Right ventricle myocardium inferior (tissue), 1 donor: ENCODE measurements around the gene RPS6KA5. TPM values are rescaled to one million over a fixed set of nuclear protein-coding genes. Genes with fewer than 3 reads are reported as not detected.
"Not testable (repeated sequence)": the region's sequence is repeated elsewhere in the genome, so short reads cannot be mapped to it uniquely, and the experiment has no call there.

Source experiments
- ATAC-seq: fragments of 200-7000 bp; cut with Tn5 transposase; one replicate; pipeline ENCODE4 v1.9.1; 2020; ENCODE audit warnings: mild to moderate bottlenecking, moderate library complexity
- DNase-seq: peaks from one replicate; pipeline ENCODE4 v3.0.0; 2021; ENCODE audit errors: missing footprints
- intact Hi-C: fragments of 100-400 bp; cut with DNase I; formaldehyde crosslinking; loops from one replicate; pipeline ENCODE4 v1.11.0; 2022
- total RNA-seq: library from RNA; stranded (reverse); fragmentation: NEBNext Ultra II Directional; extraction: Animal tissue kit (Norgen Biotek cat#: 25700); gene quantifications from one replicate; pipeline ENCODE4 v1.2.1, GENCODE V29; 2021
- donor health status: DM: no; HTN: yes; CAD: no; lungs with severe emphysema.

Gene RPS6KA5
- total RNA-seq, 1 donor from 2014 or later, result 10.6 TPM

DNA sequence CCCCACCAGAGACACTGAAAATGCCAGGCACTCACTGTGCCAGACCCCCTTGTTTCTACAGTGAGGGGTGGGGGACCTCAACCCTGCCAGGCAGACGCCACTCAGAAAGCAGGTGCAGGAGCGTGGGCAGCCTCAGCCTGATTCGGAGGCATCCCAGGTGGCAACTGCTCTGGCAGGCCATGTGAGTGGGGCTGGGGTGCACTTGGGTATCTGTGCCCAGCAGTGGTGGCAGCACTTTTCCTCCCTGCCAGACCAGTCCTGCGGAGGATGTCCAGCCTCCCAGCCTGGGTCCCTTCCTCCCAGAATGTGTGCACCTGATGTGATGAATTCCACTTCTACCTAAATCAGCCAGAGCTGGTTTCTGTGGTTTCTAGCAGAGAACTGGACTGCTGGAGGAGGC lies 230.8 kb downstream of the RPS6KA5 start:
- DNase-seq (no peak), ATAC-seq (no peak)
- intact Hi-C loops, result no loop called here

GRCh38 chr14:90828642-90829487 lies 231.6 kb downstream of the RPS6KA5 start:
- intact Hi-C loops, result no loop called here
- ATAC-seq (peak; percentile 42), DNase-seq (no peak)

- ATAC-seq, result peak; percentile 99
- intact Hi-C loops, result no loop called here
- peak; percentile 95 for DNase-seq
These were observed 232.4 kb downstream of the RPS6KA5 start for GRCh38 chr14:90827919-90828610.

GRCh38 chr14:90823542-90823941 lies 236.9 kb downstream of the RPS6KA5 start:
- intact Hi-C loops, result not testable (repeated sequence)

GRCh38 chr14:90820958-90821357 lies 239.5 kb downstream of the RPS6KA5 start:
- intact Hi-C loops, result no loop called here

More at GRCh38 chr14:90823542-90823941, 236.9 kb downstream of the RPS6KA5 start:
- not testable (repeated sequence) for ATAC-seq, DNase-seq

GRCh38 chr14:90819734-90820393 lies 240.6 kb downstream of the RPS6KA5 start:
- intact Hi-C loops, result loop anchor here (5.0 kb wide), 1 partner anchor 72 kb away; no protein-coding TSS in a partner anchor
- DNase-seq, result no peak

More at GRCh38 chr14:90820958-90821357, 239.5 kb downstream of the RPS6KA5 start:
- DNase-seq (no peak), ATAC-seq (no peak)

GRCh38 chr14:90818715-90819114 lies 241.7 kb downstream of the RPS6KA5 start:
- DNase-seq, result no peak
- intact Hi-C loops, result loop anchor here (5.0 kb wide), 1 partner anchor 74 kb away; no protein-coding TSS in a partner anchor
- ATAC-seq, result no peak

More at GRCh38 chr14:90819734-90820393, 240.6 kb downstream of the RPS6KA5 start:
- ATAC-seq, result no peak

GRCh38 chr14:90816681-90817436 lies 243.6 kb downstream of the RPS6KA5 start:
- intact Hi-C loops, result loop anchor here (5.0 kb wide), 1 partner anchor 75 kb away; no protein-coding TSS in a partner anchor
- DNase-seq (no peak), ATAC-seq (no peak)

DNA sequence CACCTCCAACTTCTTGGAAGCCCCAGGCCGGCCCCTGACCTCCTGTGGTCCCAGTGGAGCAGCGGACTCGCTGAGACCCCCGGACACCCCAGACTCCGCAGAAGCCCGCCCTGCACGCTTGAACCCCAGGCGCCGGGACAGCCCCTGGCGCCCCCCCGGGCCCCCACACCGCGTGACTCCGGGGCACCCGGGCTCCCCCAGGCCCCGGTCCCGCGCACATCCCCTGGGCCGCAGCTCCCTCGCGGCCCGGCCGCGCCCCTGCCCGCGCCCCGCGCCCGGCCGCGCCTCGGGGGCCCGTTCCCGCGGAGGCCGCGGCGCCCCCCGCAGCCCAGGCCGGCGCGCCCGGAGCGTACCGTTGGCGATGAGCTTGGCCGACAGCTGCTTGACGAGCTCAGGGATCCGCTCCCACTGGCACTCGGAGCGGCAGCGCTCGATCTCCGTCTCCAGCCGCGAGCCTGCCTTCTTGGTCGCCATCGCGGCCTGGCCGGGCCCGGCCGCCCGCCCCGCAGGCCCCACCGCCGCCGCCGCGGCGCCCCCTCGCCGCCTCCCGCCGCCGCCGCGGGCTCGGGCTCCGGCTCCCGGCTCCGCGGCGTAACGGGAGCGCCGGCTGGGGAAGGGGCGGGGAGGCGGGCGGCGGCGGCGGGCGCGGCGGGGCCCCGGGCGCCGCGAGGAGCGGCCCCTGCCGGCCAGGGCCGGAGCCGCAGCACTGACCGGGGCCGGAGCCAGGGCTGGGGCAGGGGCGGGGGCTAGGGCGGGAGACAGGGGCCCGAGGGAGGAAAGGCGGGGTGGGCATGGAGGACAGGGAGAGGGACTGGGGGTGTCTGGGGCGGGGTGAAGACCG lies 244.4 kb downstream of the RPS6KA5 start, which contains the start of gene TTC7B:
Gene TTC7B, minus strand, starts transcription at position 609 of the 841 bp plus-strand sequence. Its CDS starts 135 bp downstream, at position 474.
- peak; percentile 80 for ATAC-seq
- peak; percentile 73 for DNase-seq
- intact Hi-C loops, result loop anchor here (5.0 kb wide), 1 partner anchor 76 kb away; no protein-coding TSS in a partner anchor

DNA sequence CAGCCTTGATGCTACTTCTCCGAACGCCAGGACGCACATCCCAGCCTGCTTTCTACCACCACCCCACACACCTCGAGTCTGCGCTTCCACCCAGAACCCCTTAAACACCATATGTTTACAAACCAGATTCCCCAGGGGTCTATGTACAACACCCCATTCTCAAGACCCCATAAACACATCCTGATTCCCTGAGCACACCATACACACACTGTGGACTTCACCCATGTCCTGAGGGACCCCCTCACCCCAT lies 244.9 kb downstream of the RPS6KA5 start:
- ATAC-seq (peak; percentile 2), DNase-seq (no peak)
- intact Hi-C loops, result loop anchor here (5.0 kb wide), 1 partner anchor 77 kb away; no protein-coding TSS in a partner anchor

GRCh38 chr14:90814806-90815571 lies 245.5 kb downstream of the RPS6KA5 start:
- intact Hi-C loops, result loop anchor here (5.0 kb wide), 1 partner anchor 77 kb away; no protein-coding TSS in a partner anchor
- ATAC-seq, result no peak
- DNase-seq, result no peak

DNA sequence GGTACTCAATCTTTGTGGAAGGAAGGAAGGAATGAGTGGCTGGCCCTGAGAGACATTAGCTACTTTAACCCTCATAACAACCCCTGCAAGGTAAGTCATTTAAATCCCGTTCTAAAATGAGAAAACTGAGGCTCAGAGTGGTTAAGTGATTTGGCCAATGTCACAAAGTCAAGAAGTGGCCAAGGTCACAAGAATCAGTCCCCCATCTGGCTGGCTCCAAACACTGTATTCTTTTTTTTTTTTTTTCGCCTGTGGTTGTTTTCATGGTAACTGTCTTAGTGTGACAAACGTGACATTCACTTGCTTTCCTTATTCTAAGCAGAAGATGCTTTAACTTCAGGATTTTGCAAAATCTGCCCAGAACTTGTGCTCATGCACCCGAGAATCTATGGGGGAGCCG lies 247.0 kb downstream of the RPS6KA5 start:
- DNase-seq (no peak), ATAC-seq (no peak)
- intact Hi-C loops, result no loop called here

GRCh38 chr14:90812109-90812508 lies 248.3 kb downstream of the RPS6KA5 start:
- intact Hi-C loops, result no loop called here
- DNase-seq (no peak), ATAC-seq (no peak)

DNA sequence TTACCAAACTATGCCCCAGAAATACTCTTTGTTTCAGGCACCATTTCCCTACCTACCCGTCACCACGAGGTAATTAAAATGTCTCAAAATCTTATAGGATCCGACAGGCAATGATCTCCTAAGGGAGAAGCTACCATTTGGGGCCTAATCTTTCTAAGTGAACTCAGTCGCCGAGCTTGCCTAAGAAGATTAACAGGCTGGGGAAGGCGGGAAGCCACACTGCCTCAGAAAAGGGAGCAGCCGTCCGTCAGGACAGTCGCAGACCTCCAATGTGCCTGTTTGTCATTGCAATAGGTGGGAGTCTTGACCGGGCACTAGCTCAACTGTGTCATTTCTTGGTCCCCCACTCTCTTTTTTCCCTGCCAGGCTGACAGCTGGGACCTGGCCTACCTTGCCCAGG lies 248.8 kb downstream of the RPS6KA5 start:
- DNase-seq (no peak), ATAC-seq (no peak)
- intact Hi-C loops, result no loop called here

GRCh38 chr14:90810806-90811205 lies 249.6 kb downstream of the RPS6KA5 start:
- intact Hi-C loops, result no loop called here
- ATAC-seq (no peak), DNase-seq (no peak)

GRCh38 chr14:90809530-90810312 lies 250.7 kb downstream of the RPS6KA5 start:
- no peak for ATAC-seq
- no peak for DNase-seq
- intact Hi-C loops, result loop anchor here (5.0 kb wide), 1 partner anchor 52 kb away; no protein-coding TSS in a partner anchor
